ENCODE data around the gene ADISSP.

Gene ADISSP

DNA sequence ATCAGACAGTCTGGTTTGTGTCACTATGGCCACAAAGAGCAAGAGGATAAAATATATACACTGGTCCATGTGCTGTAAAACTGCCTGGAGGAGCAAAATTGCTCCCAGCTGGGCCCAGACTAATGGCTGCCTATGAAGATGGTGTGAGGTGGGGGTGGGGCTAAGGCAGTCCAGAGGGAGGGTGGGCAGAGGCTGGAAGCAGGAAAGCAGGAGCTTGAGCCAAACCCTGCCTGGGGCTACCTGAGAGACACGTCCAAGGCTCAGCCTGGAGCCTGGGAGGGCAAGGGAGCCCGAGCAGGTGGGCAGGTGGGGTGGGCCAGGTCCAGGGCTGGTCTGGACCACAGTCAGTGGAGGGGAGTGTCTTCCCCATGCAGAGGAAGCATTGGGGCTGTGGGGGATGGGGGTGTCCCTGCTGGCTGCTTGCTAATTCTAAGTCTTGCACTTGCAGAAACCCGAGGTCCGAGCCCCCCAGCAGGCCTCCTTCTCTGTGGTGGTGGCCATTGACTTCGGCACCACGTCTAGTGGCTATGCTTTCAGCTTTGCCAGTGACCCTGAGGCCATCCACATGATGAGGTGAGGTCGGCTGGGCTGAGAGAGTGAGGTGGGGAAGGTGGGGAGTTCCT is 25.6 kb downstream of the ADISSP start:
- ChIA-PET POLR2A (no interaction called here), CTCF (interaction anchor here (0.7 to 3.5 kb wide), 8 partner anchors 9 to 178 kb away, joined by 3 to 22 read pairs (median 3); no protein-coding TSS in a partner anchor)
- TF ChIP-seq, protein P1, sequence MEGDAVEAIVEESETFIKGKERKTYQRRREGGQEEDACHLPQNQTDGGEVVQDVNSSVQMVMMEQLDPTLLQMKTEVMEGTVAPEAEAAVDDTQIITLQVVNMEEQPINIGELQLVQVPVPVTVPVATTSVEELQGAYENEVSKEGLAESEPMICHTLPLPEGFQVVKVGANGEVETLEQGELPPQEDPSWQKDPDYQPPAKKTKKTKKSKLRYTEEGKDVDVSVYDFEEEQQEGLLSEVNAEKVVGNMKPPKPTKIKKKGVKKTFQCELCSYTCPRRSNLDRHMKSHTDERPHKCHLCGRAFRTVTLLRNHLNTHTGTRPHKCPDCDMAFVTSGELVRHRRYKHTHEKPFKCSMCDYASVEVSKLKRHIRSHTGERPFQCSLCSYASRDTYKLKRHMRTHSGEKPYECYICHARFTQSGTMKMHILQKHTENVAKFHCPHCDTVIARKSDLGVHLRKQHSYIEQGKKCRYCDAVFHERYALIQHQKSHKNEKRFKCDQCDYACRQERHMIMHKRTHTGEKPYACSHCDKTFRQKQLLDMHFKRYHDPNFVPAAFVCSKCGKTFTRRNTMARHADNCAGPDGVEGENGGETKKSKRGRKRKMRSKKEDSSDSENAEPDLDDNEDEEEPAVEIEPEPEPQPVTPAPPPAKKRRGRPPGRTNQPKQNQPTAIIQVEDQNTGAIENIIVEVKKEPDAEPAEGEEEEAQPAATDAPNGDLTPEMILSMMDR (IDR thresholded peaks at IDR 0.05; ENCODE audit: insufficient read depth, low read length, missing control alignments): no peak
- no peak overlapping the region for H3K4me3 ChIP-seq (ENCODE audit: low read depth, low read length)
- no peak for DNase-seq (ENCODE audit: low read depth, low spot score)

DNA sequence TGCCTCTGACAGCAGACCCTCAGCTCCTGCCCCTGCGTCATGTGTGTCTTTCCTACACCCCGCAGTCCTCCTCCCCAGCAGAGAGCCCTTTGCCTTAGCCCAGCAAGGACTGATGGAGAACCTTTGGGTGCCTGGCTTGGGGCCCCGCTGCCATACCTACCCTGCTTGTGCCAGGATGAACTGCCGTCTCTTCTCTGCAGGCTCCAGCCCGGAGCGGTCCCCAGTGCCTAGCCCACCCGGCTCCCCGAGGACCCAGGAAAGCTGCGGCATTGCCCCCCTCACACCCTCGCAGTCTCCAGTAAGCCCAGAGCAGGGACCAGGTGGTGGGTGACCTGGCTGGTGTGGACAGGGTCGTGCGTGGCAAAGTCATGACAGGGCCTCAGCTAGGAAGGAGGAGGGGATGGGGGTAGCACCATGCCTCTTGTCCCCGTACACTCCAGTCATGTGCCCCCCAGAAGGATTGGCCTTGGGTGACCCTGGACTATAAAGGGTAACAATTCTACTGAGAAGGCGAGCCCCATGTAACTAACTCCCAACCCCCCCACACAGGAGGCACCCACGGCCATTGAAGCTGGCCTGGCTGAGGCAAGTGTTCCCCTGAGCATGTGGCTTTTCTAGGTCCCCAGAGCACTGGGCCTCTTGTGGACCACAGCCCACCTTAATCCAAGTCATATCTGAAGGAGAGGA is 26.8 kb downstream of the ADISSP start:
- ChIA-PET POLR2A (interaction anchor here (0.7 kb wide), 1 partner anchor 79 kb away, joined by 3 read pairs; the partner anchor contains the start of gene AP5S1), CTCF (interaction anchor here (0.9 to 3.5 kb wide), 8 partner anchors 9 to 177 kb away, joined by 3 to 22 read pairs (median 5); no protein-coding TSS in a partner anchor)
- DNase-seq (ENCODE audit: low read depth, low spot score): no peak
- TF ChIP-seq, protein P1 (IDR thresholded peaks at IDR 0.05; ENCODE audit: insufficient read depth, low read length, missing control alignments): no peak
- H3K4me3 ChIP-seq (ENCODE audit: low read depth, low read length): no peak overlapping the region

DNA sequence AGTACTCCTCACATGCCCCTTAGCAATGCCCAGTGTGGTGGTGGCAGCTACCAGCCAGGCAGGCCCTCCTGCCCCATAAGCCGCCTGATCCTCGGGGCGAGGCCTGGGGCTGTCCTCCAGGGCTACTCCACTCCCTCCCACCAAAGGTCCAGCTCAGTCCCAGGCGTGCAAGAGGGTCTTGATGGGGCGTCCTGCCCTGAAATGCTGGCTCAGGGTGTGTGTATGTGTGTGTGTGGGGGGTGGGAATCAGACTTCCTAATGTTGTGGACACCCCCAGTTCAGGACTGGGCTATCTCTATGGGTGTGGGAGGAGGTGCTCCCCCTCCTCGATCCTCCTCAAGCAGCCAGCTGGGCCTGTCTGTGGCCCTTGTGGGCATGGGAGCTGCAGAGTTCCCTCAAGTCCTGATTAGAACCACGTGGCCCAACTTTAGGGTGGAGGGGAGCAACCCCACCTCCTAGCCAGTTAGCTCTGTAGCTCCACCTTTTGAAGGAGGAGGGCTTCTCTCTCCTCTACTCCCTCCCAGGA is 27.6 kb downstream of the ADISSP start:
- POLR2A ChIA-PET: interaction anchor here (0.7 kb wide), 1 partner anchor 80 kb away, joined by 3 read pairs; the partner anchor contains the start of gene AP5S1
- DNase-seq (ENCODE audit: low read depth, low spot score): no peak
- CTCF ChIA-PET: interaction anchor here (0.9 to 3.5 kb wide), 5 partner anchors 8 to 63 kb away, joined by 3 to 22 read pairs (median 3); no protein-coding TSS in a partner anchor
- TF ChIP-seq, protein P1 (IDR thresholded peaks at IDR 0.05; ENCODE audit: insufficient read depth, low read length, missing control alignments): no peak
- H3K4me3 ChIP-seq (ENCODE audit: low read depth, low read length): no peak overlapping the region

DNA sequence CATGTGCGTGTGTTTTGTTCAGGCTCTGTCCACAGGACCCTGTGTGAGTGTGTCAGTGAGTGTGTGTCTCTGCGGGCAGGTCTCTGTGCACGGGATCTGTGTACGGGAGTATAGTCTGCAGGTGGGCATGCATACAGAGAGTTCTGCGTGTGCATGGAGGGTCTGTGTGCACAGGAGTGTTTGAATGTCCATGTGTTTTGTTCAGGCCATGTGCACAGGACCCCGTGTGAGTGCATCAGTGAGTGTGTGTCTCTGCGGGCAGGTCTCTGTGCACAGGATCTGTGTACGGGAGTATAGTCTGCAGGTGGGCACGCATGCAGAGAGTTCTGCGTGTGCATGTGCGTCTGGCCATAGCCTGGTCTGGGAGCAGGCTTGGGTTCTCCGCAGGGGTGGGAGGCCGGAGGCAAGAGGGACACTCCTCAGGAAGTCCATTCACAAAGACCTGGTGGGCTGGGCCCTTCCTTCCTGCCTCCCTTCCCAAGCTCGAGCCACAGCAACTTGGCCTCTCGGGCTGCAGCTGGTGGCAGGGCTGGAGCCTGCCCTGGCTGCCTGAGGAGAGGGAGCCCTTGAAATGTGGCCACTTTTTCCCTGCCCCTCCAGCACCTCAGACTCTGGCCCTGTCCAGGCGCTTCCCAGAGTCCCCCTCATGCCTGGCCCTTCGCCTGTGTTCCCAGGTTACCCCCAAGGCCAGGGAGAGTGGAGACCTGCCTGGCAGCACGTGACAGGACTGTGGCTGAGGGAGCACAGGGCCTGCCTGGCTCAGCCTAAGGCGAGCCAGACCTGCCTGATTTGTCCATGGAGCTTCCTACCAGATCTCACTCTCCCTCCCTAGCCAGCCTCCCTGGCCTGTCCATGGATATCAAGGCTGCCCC is 28.3 kb downstream of the ADISSP start:
- DNase-seq (ENCODE audit: low read depth, low spot score): no peak
- TF ChIP-seq, protein P1 (IDR thresholded peaks at IDR 0.05; ENCODE audit: insufficient read depth, low read length, missing control alignments): no peak
- POLR2A ChIA-PET: no interaction called here
- CTCF ChIA-PET: interaction anchor here (0.9 to 3.5 kb wide), 5 partner anchors 8 to 63 kb away, joined by 3 to 22 read pairs (median 3); no protein-coding TSS in a partner anchor
- H3K4me3 ChIP-seq (ENCODE audit: low read depth, low read length): no peak overlapping the region

DNA sequence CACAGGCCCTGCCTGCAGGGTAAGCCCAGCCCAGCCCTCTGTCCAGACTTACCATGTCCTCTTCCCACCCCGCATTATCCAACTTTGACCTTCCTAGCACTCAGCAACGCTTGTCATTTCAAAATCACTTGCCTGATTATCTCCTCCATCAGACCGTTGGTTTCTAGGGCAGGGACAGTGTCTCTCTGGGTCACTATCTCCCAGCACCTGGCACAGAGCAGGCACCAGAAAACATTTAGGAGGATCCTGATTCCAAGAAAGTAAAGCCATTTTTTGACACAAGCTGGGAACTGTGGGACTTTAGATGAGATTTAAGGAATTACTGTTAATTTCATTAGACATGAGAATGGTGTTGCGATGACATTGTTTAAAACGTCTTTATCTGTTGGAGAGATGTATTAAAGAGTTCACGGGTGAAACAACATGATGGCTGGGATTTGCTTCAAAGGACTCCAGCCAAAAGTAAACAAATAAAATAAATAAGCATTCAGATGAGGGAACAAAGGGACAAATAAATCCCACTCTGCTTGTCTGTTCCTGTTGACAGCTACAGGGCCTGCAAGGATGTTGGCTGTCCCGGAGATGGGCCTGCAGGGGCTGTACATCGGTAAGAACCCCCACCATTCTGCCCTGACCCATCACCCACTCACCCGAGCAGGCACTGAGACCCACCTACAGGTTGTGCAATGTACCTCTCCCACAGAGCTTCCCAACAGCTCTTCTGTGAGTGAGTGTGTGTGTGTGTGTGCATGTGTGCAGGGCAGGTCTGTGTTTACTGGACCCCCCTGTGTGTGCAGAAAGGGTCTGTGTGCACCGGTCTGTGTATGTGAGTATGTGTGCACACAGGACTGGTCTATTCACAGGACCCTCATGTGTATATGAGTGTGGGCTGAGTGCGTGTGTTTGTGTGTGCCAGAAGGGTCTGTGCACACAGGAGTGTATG is 29.2 kb downstream of the ADISSP start:
- H3K4me3 ChIP-seq (ENCODE audit: low read depth, low read length): no peak overlapping the region
- DNase-seq (ENCODE audit: low read depth, low spot score): no peak
- TF ChIP-seq, protein P1 (IDR thresholded peaks at IDR 0.05; ENCODE audit: insufficient read depth, low read length, missing control alignments): no peak
- POLR2A ChIA-PET: no interaction called here
- CTCF ChIA-PET: interaction anchor here (3.0 kb wide), 1 partner anchor 28 kb away, joined by 11 read pairs; no protein-coding TSS in a partner anchor

Measured in AG04449 (cell line).